ENCODE data around the gene CCP110.
A peak's percentile ranks its signal among the peaks of the same experiment; 100 is the strongest.
"Not testable (repeated sequence)": the region's sequence is repeated elsewhere in the genome, so short reads cannot be mapped to it uniquely, and the experiment has no call there.

The CCP110 gene

GRCh38 chr16:19512297-19512696 lies 11.4 kb upstream of the CCP110 start:
- no peak for DNase-seq

GRCh38 chr16:19513377-19514053 lies 10.2 kb upstream of the CCP110 start:
- DNase-seq, result no peak

GRCh38 chr16:19515757-19516156 lies 8.0 kb upstream of the CCP110 start:
- DNase-seq, result no peak

GRCh38 chr16:19517424-19518089 lies 6.2 kb upstream of the CCP110 start:
- DNase-seq, result no peak

GRCh38 chr16:19518388-19518787 lies 5.4 kb upstream of the CCP110 start:
- DNase-seq, result no peak

GRCh38 chr16:19520861-19521331 lies 2.8 kb upstream of the CCP110 start:
- DNase-seq, result no peak

GRCh38 chr16:19521471-19522396 lies 2.0 kb upstream of the CCP110 start, which contains the start of gene GDE1:
Gene GDE1, minus strand, starts transcription at chr16:19522098. Its CDS starts 134 bp downstream, at chr16:19521964.
- DNase-seq, result peak; percentile 82

GRCh38 chr16:19522397-19522732 lies 1.4 kb upstream of the CCP110 start:
- DNase-seq, result no peak

- DNase-seq, result no peak
These were observed 982 bp upstream of the CCP110 start for GRCh38 chr16:19522760-19523159.

GRCh38 chr16:19523184-19523558 lies 571 bp upstream of the CCP110 start:
- DNase-seq, result no peak

GRCh38 chr16:19524356-19524615 lies 544 bp downstream of the CCP110 start:
- DNase-seq, result no peak

GRCh38 chr16:19524616-19525384 lies 1.1 kb downstream of the CCP110 start:
- DNase-seq, result no peak

GRCh38 chr16:19525385-19525723 lies 1.6 kb downstream of the CCP110 start:
- DNase-seq, result no peak

GRCh38 chr16:19527161-19527560 lies 3.4 kb downstream of the CCP110 start:
- no peak for DNase-seq

GRCh38 chr16:19528666-19529065 lies 4.9 kb downstream of the CCP110 start:
- no peak for DNase-seq

GRCh38 chr16:19532601-19533000 lies 8.9 kb downstream of the CCP110 start:
- DNase-seq, result no peak

GRCh38 chr16:19540241-19540970 lies 16.7 kb downstream of the CCP110 start:
- DNase-seq, result no peak

GRCh38 chr16:19542138-19542821 lies 18.5 kb downstream of the CCP110 start:
- no peak for DNase-seq

GRCh38 chr16:19543278-19543996 lies 19.7 kb downstream of the CCP110 start:
- not testable (repeated sequence) for DNase-seq

GRCh38 chr16:19548144-19548543 lies 24.4 kb downstream of the CCP110 start:
- DNase-seq, result no peak

GRCh38 chr16:19549673-19550072 lies 25.9 kb downstream of the CCP110 start:
- no peak for DNase-seq
